B cell (primary cell): ENCODE data around the gene RAD51D. TPM values are rescaled to one million over a fixed set of nuclear protein-coding genes. Genes with fewer than 3 reads are reported as not detected.

ENCODE experiments used
- ATAC-seq: fragments of 200-7000 bp; cut with Tn5 transposase; one replicate; pipeline ENCODE4 v1.10.0; 2021; ENCODE audit warnings: low read depth, mild to moderate bottlenecking, moderate number of reproducible peaks, moderate library complexity
- CTCF ChIA-PET: fragments of 350-600 bp; sonication (Branson Sonifier 250); formaldehyde crosslinking; loops from one replicate; lab custom pipeline; 2021; ENCODE audit warnings: antibody characterized with exemption, inconsistent platforms; lab: Charles Lee
- POLR2A ChIA-PET: fragments of 350-600 bp; sonication (Branson Sonifier 250); formaldehyde crosslinking; loops from one replicate; lab custom pipeline; 2021; ENCODE audit warnings: antibody characterized with exemption; lab: Charles Lee
- DNase-seq: peaks from one replicate; pipeline ENCODE4 v3.0.0; 2013
- H2AFZ ChIP-seq: 2 replicates; pipeline ENCODE4 v1.6.1; 2012; ENCODE audit warnings: mild to moderate bottlenecking, low read depth, low read length; ENCODE audit not compliant: insufficient read depth, poor library complexity, severe bottlenecking
- H3K27ac ChIP-seq, 2 donors: 1 replicate in 1 of 2; 2 replicates in 1 of 2; pipeline ENCODE4 v1.5.1; 2012 to 2013; ENCODE audit warnings: low read length in 2 of 2, mild to moderate bottlenecking in 2 of 2, moderate library complexity in 1 of 2
- H3K27me3 ChIP-seq, 4 experiments: fragments of 200-600 bp in 1 of 4; sonication (generic) in 1 of 4; replicated peaks in 1 of 4; 1 replicate in 2 of 4; 2 replicates in 2 of 4; pipeline versions ENCODE4 v1.6.1 to v1.7.0; 2013 to 2016; ENCODE audit warnings: low read length in 3 of 4, mild to moderate bottlenecking in 2 of 4, mixed read lengths in 1 of 4, moderate library complexity in 1 of 4; ENCODE audit not compliant: insufficient read depth in 4 of 4, control insufficient read depth in 3 of 4; ENCODE audit errors: control extremely low read depth in 1 of 4
- H3K36me3 ChIP-seq, 2 experiments: replicated peaks in 1 of 2; 1 replicate in 1 of 2; 2 replicates in 1 of 2; pipeline versions ENCODE4 v1.6.1 to v1.7.1; 2013; ENCODE audit warnings: low read length in 1 of 2; ENCODE audit not compliant: insufficient read depth in 2 of 2, control insufficient read depth in 1 of 2; ENCODE audit errors: control extremely low read depth in 1 of 2, extremely low read depth in 1 of 2
- H3K4me1 ChIP-seq, 2 donors: fragments of 200-600 bp in 1 of 2; sonication (generic) in 1 of 2; 1 replicate in 1 of 2; 2 replicates in 1 of 2; pipeline versions ENCODE4 v1.5.1 to v1.6.1; 2013 to 2017; ENCODE audit warnings: low read length in 2 of 2; ENCODE audit not compliant: control insufficient read depth in 2 of 2, insufficient read depth in 2 of 2
- H3K4me2 ChIP-seq: replicated peaks from 2 replicates; pipeline ENCODE3; 2012; ENCODE audit warnings: mild to moderate bottlenecking, low read depth, low read length; ENCODE audit not compliant: poor library complexity, severe bottlenecking
- H3K4me3 ChIP-seq, 5 experiments: fragments of 200-600 bp in 1 of 5; sonication (generic) in 1 of 5; 1 replicate in 3 of 5; 2 replicates in 2 of 5; pipeline versions ENCODE4 v1.5.1 to v1.7.0; 2011 to 2016; ENCODE audit warnings: low read length in 4 of 5, mild to moderate bottlenecking in 4 of 5, low read depth in 2 of 5, control low read depth in 1 of 5, moderate library complexity in 1 of 5; ENCODE audit not compliant: insufficient read depth in 1 of 5; ENCODE audit errors: control extremely low read depth in 1 of 5, extremely low read depth in 1 of 5
- H3K79me2 ChIP-seq: fragments of 200-600 bp; sonication (generic); one replicate; pipeline ENCODE4 v1.6.0; 2016; ENCODE audit warnings: low read length; ENCODE audit not compliant: control insufficient read depth, insufficient read depth
- H3K9ac ChIP-seq: fragments of 200-600 bp; sonication (generic); 2 replicates; pipeline ENCODE4 v1.6.1; 2017; ENCODE audit warnings: mild to moderate bottlenecking, low read length, moderate library complexity
- H3K9me3 ChIP-seq, 3 donors: one replicate each; pipeline versions ENCODE4 v1.6.1 to v1.7.1; 2013; ENCODE audit warnings: low read length in 2 of 3; ENCODE audit not compliant: control insufficient read depth in 2 of 3, insufficient read depth in 1 of 3; ENCODE audit errors: control extremely low read depth in 1 of 3
- H4K20me1 ChIP-seq: 2 replicates; pipeline ENCODE4 v1.6.0; 2012; ENCODE audit warnings: mild to moderate bottlenecking, low read length; ENCODE audit not compliant: insufficient read depth, control insufficient read depth, poor library complexity, severe bottlenecking
- H3K27ac Mint-ChIP-seq: one replicate; pipeline ENCODE4 v1.8.0; 2021; ENCODE audit warnings: mixed read lengths
- H3K27me3 Mint-ChIP-seq: one replicate; pipeline ENCODE4 v1.8.0; 2021; ENCODE audit warnings: mixed read lengths
- H3K4me1 Mint-ChIP-seq: one replicate; pipeline ENCODE4 v1.8.0; 2021; ENCODE audit warnings: mixed read lengths
- H3K4me3 Mint-ChIP-seq: one replicate; pipeline ENCODE4 v1.8.0; 2021; ENCODE audit warnings: mixed read lengths
- H3K9me3 Mint-ChIP-seq: one replicate; pipeline ENCODE4 v1.8.0; 2022; ENCODE audit warnings: mixed read lengths; ENCODE audit not compliant: insufficient read depth
- CTCF ChIP-seq: fragments of 200-600 bp; IDR thresholded peaks from one replicate; pipeline ENCODE4 v1.8.0; 2022; ENCODE audit warnings: antibody characterized with exemption, mild to moderate bottlenecking
- EZH2 ChIP-seq: IDR thresholded peaks from 2 replicates; pipeline ENCODE4 v1.6.1; 2012; ENCODE audit warnings: borderline replicate concordance, low read depth, mild to moderate bottlenecking, moderate library complexity, low read length; ENCODE audit not compliant: insufficient read depth, poor library complexity, severe bottlenecking
- WGBS: methylation state at CpG from one replicate; pipeline ENCODE4 v1.1.5; 2013; ENCODE audit warnings: missing lambda C conversion rate; ENCODE audit not compliant: insufficient coverage; 5-methylcytosine and 5-hydroxymethylcytosine counted together
- intact Hi-C: fragments of 100-400 bp; cut with micrococcal nuclease; formaldehyde crosslinking; loops from one replicate; pipeline ENCODE4 v1.10.0; 2022
- polyA plus RNA-seq: library from polyadenylated mRNA; depleted of rRNA; stranded (reverse); fragments of >200 nt; gene quantifications from 2 replicates; pipeline ENCODE4 v1.2.3, GENCODE V29; 2012
- total RNA-seq, 2 donors: library from RNA; stranded (reverse); fragments of 120-200 nt in 1 of 2; gene quantifications; 1 replicate in 1 of 2; 2 replicates in 1 of 2; pipeline versions ENCODE4 v1.2.3 to v1.2.4, GENCODE V29; 2013 to 2022

The RAD51D gene
- total and polyA plus RNA-seq, 2 donors (not counting 1 experiment from before 2014, with no cell fraction given), result 12.8 to 29.4 TPM

DNA sequence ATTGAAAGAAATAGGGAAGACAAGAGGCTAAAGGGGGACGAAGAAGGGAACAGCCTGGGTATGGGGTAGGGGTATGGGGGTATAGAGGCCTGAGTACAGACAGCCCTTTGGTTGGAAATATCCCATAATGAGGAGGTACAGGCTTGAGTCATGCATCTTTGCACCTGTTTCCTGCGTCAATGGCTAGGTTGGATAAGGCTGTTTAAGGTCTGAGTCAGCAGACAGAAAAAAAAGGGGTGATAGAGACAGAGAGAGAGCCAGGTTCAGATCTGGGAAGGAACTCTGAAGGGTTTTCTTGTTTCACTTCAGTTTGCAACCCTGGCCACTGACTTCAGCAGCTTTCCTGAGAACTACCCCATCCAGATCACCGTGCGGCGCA, 10.3 kb upstream of the RAD51D start:
- Mint-ChIP-seq H3K9me3 (no peaks in the 10 kb centered on the region), H3K4me3 (no peak overlapping the region), H3K27ac (no peak overlapping the region), H3K4me1 (no peaks in the 10 kb centered on the region), H3K27me3 (no peaks in the 10 kb centered on the region)
- Histone ChIP-seq H4K20me1 (no peaks in the 10 kb centered on the region), H3K79me2 (no peaks in the 10 kb centered on the region), H2AFZ (no peak overlapping the region), H3K27me3 (no peaks in the 10 kb centered on the region), H3K36me3 (peaks cover 0 to 37% of the 10 kb centered on the region in 2 experiments), H3K4me3 (no peak overlapping the region), H3K9me3 (no peaks in the 10 kb centered on the region), H3K4me1 (no peaks in the 10 kb centered on the region), H3K9ac (no peak overlapping the region), H3K27ac (no peak overlapping the region), H3K4me2 (no peak overlapping the region)
- intact Hi-C loops, result no loop called here
- ChIA-PET CTCF (no interaction called here), POLR2A (no interaction called here)
- no peak for DNase-seq
- 70% methylated on average over 2 of the region's 5 CpGs for WGBS
- TF ChIP-seq EZH2 (no peak), CTCF (no peak)
- no peak for ATAC-seq

DNA sequence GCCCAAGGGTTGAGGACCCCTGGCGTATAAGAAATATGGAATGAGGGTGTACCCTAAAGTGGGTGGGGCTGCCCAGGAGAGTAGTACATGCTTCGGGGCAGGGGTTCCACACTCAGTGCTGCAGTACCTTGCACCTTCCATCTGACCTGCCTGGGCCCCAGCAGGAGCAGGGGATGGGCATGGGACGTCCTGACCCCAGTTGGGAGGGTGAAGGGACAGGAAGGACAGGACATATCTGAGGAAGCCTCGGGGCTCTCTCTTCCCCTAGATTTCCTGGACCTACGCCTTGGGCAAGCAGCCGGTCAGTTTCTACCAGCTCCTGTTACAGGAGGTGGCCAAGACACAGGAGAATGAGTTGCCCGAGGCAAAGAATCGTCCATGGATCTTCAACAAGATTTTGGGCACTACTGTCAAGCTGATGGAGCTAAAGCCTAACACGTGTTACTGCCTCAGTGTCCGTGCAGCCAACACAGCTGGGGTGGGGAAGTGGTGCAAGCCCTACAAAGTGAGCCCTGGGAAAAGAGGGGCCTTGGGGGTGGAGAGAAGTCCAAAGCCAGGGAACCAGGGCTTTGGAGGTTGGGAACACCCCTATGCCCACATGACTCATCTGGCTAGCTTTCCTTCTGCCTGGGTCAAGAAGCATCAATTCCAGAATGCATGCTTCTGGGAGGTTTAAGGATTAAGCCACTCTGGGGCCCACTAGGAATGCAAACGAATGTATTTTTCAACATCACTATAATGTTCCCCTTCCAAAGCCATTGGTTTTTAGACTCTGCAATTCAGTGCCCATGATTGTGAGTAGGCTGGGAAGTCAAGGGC, 9.7 kb upstream of the RAD51D start:
- Histone ChIP-seq H3K4me1 (no peaks in the 10 kb centered on the region), H3K27ac (no peak overlapping the region), H3K27me3 (no peaks in the 10 kb centered on the region), H3K9me3 (no peaks in the 10 kb centered on the region), H3K79me2 (no peaks in the 10 kb centered on the region), H2AFZ (no peak overlapping the region), H4K20me1 (no peaks in the 10 kb centered on the region), H3K9ac (no peak overlapping the region), H3K36me3 (peaks cover 0 to 34% of the 10 kb centered on the region in 2 experiments), H3K4me3 (no peak overlapping the region), H3K4me2 (no peak overlapping the region)
- WGBS, result 93% methylated on average over 9 of the region's 11 CpGs
- DNase-seq (no peak), ATAC-seq (no peak)
- no peaks in the 10 kb centered on the region for H3K4me1 Mint-ChIP-seq
- POLR2A ChIA-PET, result no interaction called here
- TF ChIP-seq EZH2, result no peak
- TF ChIP-seq CTCF, result no peak
- no peak overlapping the region for H3K27ac Mint-ChIP-seq
- intact Hi-C loops, result no loop called here
- H3K9me3 Mint-ChIP-seq, result no peaks in the 10 kb centered on the region
- H3K27me3 Mint-ChIP-seq, result no peaks in the 10 kb centered on the region
- H3K4me3 Mint-ChIP-seq, result no peak overlapping the region
- CTCF ChIA-PET, result no interaction called here
